H1 (cell line): ENCODE measurements around the gene INTS2.

Source experiments
- CEBPB ChIP-seq: IDR thresholded peaks from 2 replicates; pipeline ENCODE4 v1.6.1; 2012; ENCODE audit warnings: low read depth, low read length
- CREB1 ChIP-seq: IDR thresholded peaks from 2 replicates; pipeline ENCODE4 v1.6.1; 2012; ENCODE audit warnings: inconsistent platforms
- E2F6 ChIP-seq: IDR thresholded peaks from 2 replicates; pipeline ENCODE4 v1.6.1; 2012; ENCODE audit warnings: inconsistent platforms
- SP1 ChIP-seq: IDR thresholded peaks from 2 replicates; pipeline ENCODE4 v1.6.1; 2011; ENCODE audit warnings: low read depth, low read length
- USF2 ChIP-seq: IDR thresholded peaks from 2 replicates; pipeline ENCODE4 v1.6.1; 2011; ENCODE audit warnings: low read length, improper control_type of control experiment

GRCh38 chr17:61832463-61832862, 95.3 kb downstream of the INTS2 start:
- TF ChIP-seq USF2 (no peak), CREB1 (no peak), CEBPB (no peak), SP1 (no peak), E2F6 (no peak)
